GM19023 (cell line): Measurements from ENCODE around the gene RNASE8.
"Not testable (repeated sequence)": the region's sequence is repeated elsewhere in the genome, so short reads cannot be mapped to it uniquely, and the experiment has no call there.

Experiments used
- ATAC-seq: cut with Tn5 transposase; IDR thresholded peaks from one replicate; pipeline ENCODE4 v1.9.1; 2021; ENCODE audit warnings: mild to moderate bottlenecking, moderate library complexity; ENCODE audit not compliant: unreplicated experiment

Gene RNASE8

GRCh38 chr14:21057803-21058675, at the start of gene RNASE8:
Gene RNASE8, plus strand, starts transcription at chr14:21057822. Its CDS starts 71 bp downstream, at chr14:21057893.
- ATAC-seq = no peak

GRCh38 chr14:21009721-21010120, 47.9 kb upstream of the RNASE8 start:
- ATAC-seq = not testable (repeated sequence)

GRCh38 chr14:21011136-21011535, 46.5 kb upstream of the RNASE8 start:
- no peak for ATAC-seq

- ATAC-seq = peak; percentile 66
Measured at GRCh38 chr14:21014761-21015190, 42.8 kb upstream of the RNASE8 start.

- ATAC-seq = no peak
Measured at GRCh38 chr14:21015312-21015711, 42.3 kb upstream of the RNASE8 start.

- ATAC-seq = no peak
Measured at GRCh38 chr14:21016413-21017190, 41.0 kb upstream of the RNASE8 start.

- no peak for ATAC-seq
Measured at GRCh38 chr14:21017528-21018245, 39.9 kb upstream of the RNASE8 start.

- no peak for ATAC-seq
Measured at GRCh38 chr14:21018286-21018685, 39.3 kb upstream of the RNASE8 start.

- ATAC-seq = no peak
Measured at GRCh38 chr14:21018781-21019180, 38.8 kb upstream of the RNASE8 start.

GRCh38 chr14:21019366-21019765, 38.3 kb upstream of the RNASE8 start:
- ATAC-seq = no peak

GRCh38 chr14:21020977-21021545, 36.6 kb upstream of the RNASE8 start:
- ATAC-seq = no peak

GRCh38 chr14:21022686-21023085, 34.9 kb upstream of the RNASE8 start:
- no peak for ATAC-seq

GRCh38 chr14:21023174-21023573, 34.4 kb upstream of the RNASE8 start:
- ATAC-seq = no peak

- ATAC-seq = no peak
Measured at GRCh38 chr14:21023817-21024584, 33.6 kb upstream of the RNASE8 start.

- ATAC-seq = peak; percentile 68
Measured at GRCh38 chr14:21024585-21025370, 32.8 kb upstream of the RNASE8 start, which contains the start of gene NDRG2. Gene NDRG2, minus strand, starts transcription at chr14:21025061. Its CDS starts 1,746 bp downstream, at chr14:21023315.

- no peak for ATAC-seq
Measured at GRCh38 chr14:21025371-21026273, 32.0 kb upstream of the RNASE8 start.

- no peak for ATAC-seq
Measured at GRCh38 chr14:21026274-21026987, 31.2 kb upstream of the RNASE8 start.

GRCh38 chr14:21026988-21027315, 30.7 kb upstream of the RNASE8 start:
- no peak for ATAC-seq
